ENCODE measurements around the gene ARF5.
A peak's percentile ranks its signal among the peaks of the same experiment; 100 is the strongest.
"Not testable (repeated sequence)": the region's sequence is repeated elsewhere in the genome, so short reads cannot be mapped to it uniquely, and the experiment has no call there.

The ARF5 gene

DNA sequence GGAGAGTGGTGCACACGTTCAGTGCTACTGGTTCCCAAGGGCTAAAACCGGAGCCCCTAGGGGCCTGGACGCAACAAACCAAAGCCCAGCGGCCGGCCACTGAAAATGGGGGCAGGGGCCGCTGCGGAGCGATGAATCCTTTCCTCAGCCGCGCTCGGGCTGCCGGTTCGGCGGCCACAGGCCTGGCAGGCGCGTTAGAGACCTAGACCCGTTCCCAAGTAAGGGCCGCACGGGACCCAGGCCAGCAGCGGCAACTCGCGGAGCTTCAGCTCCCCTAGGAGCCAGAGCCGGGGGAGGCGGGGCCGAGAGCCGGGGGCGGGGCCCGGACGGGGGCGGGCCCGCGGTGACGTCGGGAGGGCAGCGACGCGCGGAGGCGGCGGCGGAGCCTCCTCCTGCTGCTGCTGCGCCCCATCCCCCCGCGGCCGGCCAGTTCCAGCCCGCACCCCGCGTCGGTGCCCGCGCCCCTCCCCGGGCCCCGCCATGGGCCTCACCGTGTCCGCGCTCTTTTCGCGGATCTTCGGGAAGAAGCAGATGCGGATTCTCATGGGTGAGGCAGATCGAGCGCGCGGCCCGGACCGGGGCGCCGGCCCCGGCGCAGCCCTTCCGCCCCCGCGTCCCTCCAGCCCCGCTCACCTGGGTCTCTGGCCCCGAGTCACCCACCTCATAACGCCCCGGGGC, at the start of gene ARF5:
ARF5 (plus strand) TSS at position 393 of the 678 bp plus-strand sequence; CDS start at position 481, 88 bp downstream.
- Mint-ChIP-seq H3K4me3 (peak within 1 kb of the TSS; percentile 93), H3K27me3 (ENCODE audit: low read depth) (no peaks in the 10 kb centered on the region), H3K9me3 (no peaks in the 10 kb centered on the region), H3K36me3 (ENCODE audit: low read depth) (peaks cover 22% of the 10 kb centered on the region), H3K27ac (peak within 1 kb of the TSS; percentile 89), H3K4me1 (ENCODE audit: low read depth) (peaks cover 35% of the 10 kb centered on the region)

DNA sequence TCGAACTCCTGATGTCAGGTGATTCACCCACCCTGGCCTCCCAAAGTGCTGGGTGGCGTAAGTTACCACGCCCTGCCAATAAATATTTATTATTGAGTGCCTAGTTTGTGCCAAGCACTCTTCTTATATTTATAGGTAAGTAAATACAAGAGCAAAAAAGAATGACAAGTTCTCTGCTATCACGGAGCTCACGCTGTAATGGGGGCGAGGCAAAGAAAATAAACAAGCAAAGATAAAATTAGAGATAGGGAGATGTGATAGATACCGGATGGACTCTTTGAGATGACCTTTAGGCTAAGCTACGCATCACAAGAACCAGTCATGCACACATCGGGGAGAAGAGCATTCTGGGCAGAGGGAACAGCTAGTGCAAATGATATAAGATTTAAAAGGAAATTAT, 49.1 kb upstream of the ARF5 start:
- Mint-ChIP-seq H3K27ac (no peak overlapping the region), H3K27me3 (ENCODE audit: low read depth) (peaks cover 30% of the 10 kb centered on the region), H3K36me3 (ENCODE audit: low read depth) (no peaks in the 10 kb centered on the region), H3K4me3 (no peak overlapping the region), H3K9me3 (peaks cover 3% of the 10 kb centered on the region), H3K4me1 (ENCODE audit: low read depth) (no peaks in the 10 kb centered on the region)

DNA sequence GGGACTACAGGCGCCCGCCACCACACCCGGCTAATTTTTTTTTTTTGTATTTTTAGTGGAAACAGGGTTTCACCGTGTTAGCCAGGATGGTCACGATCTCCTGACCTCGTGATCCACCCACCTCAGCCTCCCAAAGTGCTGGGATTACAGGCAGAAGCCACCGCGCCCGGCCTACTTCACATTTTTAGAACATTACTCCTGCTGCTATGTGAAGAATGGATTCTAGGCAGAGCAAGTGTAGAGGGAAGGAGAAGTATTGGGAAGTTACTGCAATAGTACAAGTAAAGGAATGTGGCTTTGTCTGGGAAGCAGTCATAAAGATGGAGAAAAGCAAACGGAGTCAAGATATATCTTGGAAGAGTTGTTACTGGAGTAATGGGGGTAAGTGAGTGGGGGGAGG, 47.8 kb upstream of the ARF5 start:
- H3K27me3 Mint-ChIP-seq (ENCODE audit: low read depth): peaks cover 26% of the 10 kb centered on the region
- H3K36me3 Mint-ChIP-seq (ENCODE audit: low read depth); H3K9me3 Mint-ChIP-seq; H3K27ac Mint-ChIP-seq; H3K4me1 Mint-ChIP-seq (ENCODE audit: low read depth); H3K4me3 Mint-ChIP-seq: not testable (repeated sequence)

DNA sequence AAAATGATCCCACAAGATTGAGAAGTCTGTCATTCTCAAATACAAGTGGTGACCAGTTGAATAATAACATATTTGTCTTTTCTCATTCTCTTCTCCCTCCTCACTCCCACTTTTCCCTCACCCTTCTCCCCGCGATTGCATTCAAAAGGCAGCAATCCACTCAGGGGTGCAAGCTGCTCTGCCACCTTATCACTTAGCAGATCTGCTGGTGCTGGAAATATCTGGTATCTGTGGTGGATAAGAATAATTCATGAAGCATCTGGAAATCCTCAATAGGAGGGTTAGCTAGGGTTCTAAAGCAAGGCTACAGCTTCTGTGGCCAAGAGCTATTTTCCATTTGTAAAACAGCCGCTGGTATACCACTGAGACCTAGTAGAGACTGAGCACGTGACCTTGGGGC, 46.7 kb upstream of the ARF5 start:
- peaks cover 16% of the 10 kb centered on the region for H3K27me3 Mint-ChIP-seq (ENCODE audit: low read depth)

DNA sequence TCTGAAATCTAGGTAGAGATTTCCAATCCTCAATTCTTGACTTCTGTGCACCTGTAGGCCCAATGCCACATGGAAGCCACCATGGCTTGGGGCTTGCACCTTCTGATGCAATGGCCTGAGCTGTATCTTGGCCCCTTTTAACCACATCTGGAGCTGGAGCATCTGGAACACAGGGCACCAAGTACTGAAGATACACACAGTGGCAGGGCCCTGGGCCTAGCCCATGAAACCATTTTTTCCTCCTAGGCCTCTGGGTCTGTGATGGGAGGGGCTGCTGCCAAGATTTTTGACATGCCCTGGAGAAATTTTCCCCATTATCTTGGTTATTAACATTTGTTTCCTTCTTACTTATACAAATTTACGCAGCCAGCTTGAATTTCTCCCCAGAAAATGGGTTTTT, 41.9 kb upstream of the ARF5 start:
- Mint-ChIP-seq H3K4me3 (no peak overlapping the region), H3K4me1 (ENCODE audit: low read depth) (no peaks in the 10 kb centered on the region), H3K9me3 (peaks cover 3% of the 10 kb centered on the region), H3K27ac (no peak overlapping the region), H3K27me3 (ENCODE audit: low read depth) (peaks cover 14% of the 10 kb centered on the region), H3K36me3 (ENCODE audit: low read depth) (no peaks in the 10 kb centered on the region)

More for the DNA sequence above, 46.7 kb upstream of the ARF5 start:
- H3K9me3 Mint-ChIP-seq: peaks cover 4% of the 10 kb centered on the region
- no peak overlapping the region for H3K4me3 Mint-ChIP-seq
- no peak overlapping the region for H3K27ac Mint-ChIP-seq
- H3K36me3 Mint-ChIP-seq (ENCODE audit: low read depth): no peaks in the 10 kb centered on the region
- H3K4me1 Mint-ChIP-seq (ENCODE audit: low read depth): no peaks in the 10 kb centered on the region

DNA sequence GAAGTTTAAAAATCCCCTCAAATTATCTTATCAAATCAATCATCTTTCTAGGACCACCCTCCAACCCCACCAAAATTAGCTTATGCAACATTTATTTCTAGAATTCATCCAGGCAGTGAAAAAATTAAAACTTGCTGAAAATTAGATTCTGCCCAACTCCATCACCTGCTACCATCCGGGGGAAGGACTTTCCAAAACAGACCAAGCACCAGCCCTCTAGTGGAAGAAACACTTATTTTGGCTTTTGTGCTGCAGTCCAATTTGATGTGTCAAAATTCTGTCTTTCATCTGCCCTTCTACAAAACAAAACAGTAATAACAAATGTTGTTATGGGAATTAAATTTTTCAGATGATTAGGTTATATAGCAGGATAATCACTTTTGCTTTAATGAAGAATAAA, 38.0 kb upstream of the ARF5 start:
- H3K27ac Mint-ChIP-seq: no peak overlapping the region
- H3K9me3 Mint-ChIP-seq: peaks cover 3% of the 10 kb centered on the region
- H3K4me1 Mint-ChIP-seq (ENCODE audit: low read depth): no peaks in the 10 kb centered on the region
- H3K27me3 Mint-ChIP-seq (ENCODE audit: low read depth): peaks cover 11% of the 10 kb centered on the region
- no peaks in the 10 kb centered on the region for H3K36me3 Mint-ChIP-seq (ENCODE audit: low read depth)
- no peak overlapping the region for H3K4me3 Mint-ChIP-seq

DNA sequence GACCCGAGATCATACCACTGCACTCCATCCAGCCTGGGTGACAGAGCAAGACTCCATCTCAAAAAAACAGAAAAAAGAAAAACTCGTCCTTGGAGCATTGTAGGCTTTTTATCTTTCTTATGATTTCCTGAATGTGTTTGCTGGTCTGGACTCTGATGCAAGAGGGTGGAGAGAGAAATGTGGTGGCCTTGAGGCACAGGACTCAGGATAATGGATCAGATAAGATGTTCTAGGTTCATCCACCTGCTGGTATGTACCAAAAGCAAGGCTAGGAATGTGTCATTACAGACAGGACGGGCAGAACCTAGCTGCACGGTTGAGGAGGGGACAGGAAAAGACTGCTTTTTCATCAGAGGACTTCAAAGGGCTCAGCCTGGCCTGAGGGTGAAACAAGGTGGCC, 36.3 kb upstream of the ARF5 start:
- no peaks in the 10 kb centered on the region for H3K9me3 Mint-ChIP-seq
- no peak overlapping the region for H3K4me3 Mint-ChIP-seq
- peaks cover 11% of the 10 kb centered on the region for H3K27me3 Mint-ChIP-seq (ENCODE audit: low read depth)
- H3K36me3 Mint-ChIP-seq (ENCODE audit: low read depth): no peaks in the 10 kb centered on the region
- no peaks in the 10 kb centered on the region for H3K4me1 Mint-ChIP-seq (ENCODE audit: low read depth)
- H3K27ac Mint-ChIP-seq: no peak overlapping the region

DNA sequence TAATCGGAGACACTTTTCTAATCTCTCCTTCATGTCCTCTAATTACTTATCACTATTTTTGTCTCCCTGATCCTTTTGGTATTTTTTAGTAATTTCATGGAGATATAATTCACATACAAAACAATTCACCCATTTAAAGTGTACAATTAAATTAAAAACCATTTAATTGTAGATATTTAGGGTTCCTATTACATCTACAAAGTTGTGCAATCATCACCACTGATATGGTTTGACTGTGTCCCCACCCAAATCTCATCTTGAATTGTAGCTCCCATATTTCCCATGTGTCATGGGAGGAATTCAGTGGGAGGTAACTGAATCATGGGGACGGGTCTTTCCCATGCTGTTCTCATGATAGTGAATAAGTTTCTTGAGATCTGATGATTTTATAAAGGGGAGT, 31.8 kb upstream of the ARF5 start:
- H3K27ac Mint-ChIP-seq: no peak overlapping the region
- no peaks in the 10 kb centered on the region for H3K4me1 Mint-ChIP-seq (ENCODE audit: low read depth)
- H3K27me3 Mint-ChIP-seq (ENCODE audit: low read depth): no peaks in the 10 kb centered on the region
- no peak overlapping the region for H3K4me3 Mint-ChIP-seq
- H3K36me3 Mint-ChIP-seq (ENCODE audit: low read depth): no peaks in the 10 kb centered on the region
- no peaks in the 10 kb centered on the region for H3K9me3 Mint-ChIP-seq

DNA sequence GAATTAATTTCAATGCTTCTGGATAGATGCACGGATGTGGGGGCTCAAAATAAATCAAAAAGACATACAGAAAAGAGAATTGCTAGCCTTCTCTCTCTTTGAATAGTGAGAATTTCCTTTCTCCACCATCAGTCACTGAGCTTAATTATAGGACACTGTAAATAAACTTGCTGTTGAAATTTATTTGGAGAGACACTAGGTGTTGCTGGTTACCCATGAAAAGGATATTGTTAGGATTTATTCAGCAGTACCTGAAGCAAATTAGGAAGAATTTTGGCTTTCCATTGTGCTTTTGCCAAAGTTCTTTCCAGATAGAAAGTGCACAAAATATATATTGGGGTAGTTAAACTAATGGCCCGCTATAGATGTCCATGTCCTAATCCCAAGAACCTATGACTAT, 30.4 kb upstream of the ARF5 start:
- Mint-ChIP-seq H3K27me3 (ENCODE audit: low read depth) (no peaks in the 10 kb centered on the region), H3K4me3 (no peak overlapping the region), H3K4me1 (ENCODE audit: low read depth) (no peaks in the 10 kb centered on the region), H3K27ac (no peak overlapping the region), H3K9me3 (no peaks in the 10 kb centered on the region), H3K36me3 (ENCODE audit: low read depth) (no peaks in the 10 kb centered on the region)

DNA sequence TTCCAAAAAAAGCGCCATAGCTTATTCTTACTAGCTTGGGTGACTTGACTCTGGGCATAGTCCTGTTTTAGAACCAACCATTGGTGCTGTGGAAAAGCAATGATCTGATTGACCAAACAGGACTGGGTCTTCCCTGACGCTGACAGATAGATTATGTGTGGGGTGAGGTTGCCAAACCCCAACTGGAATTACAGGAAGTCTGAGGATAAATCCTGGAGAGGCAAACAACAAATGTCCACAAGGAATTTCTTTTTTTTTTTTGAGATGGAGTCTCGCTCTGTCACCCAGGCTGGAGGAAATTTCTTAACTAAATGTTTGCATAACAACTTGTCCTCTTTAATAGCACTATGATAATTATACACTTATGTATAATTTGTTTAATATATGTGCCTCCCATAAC, 22.0 kb upstream of the ARF5 start:
- no peak overlapping the region for H3K27ac Mint-ChIP-seq
- H3K36me3 Mint-ChIP-seq (ENCODE audit: low read depth): peaks cover 2% of the 10 kb centered on the region
- H3K4me3 Mint-ChIP-seq: no peak overlapping the region
- H3K27me3 Mint-ChIP-seq (ENCODE audit: low read depth): no peaks in the 10 kb centered on the region
- H3K9me3 Mint-ChIP-seq: no peaks in the 10 kb centered on the region
- H3K4me1 Mint-ChIP-seq (ENCODE audit: low read depth): no peaks in the 10 kb centered on the region

DNA sequence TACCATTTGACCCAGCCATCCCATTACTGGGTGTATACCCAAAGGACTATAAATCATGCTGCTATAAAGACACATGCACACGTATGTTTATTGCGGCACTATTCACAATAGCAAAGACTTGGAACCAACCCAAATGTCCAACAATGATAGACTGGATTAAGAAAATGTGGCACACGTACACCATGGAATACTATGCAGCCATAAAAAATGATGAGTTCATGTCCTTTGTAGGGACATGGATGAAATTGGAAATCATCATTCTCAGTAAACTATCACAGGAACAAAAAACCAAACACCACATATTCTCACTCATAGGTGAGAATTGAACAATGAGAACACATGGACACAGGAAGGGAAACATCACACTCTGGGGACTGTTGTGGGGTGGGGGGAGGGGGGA, 20.2 kb upstream of the ARF5 start:
- not testable (repeated sequence) for H3K27ac Mint-ChIP-seq; H3K27me3 Mint-ChIP-seq (ENCODE audit: low read depth); H3K4me1 Mint-ChIP-seq (ENCODE audit: low read depth); H3K4me3 Mint-ChIP-seq; H3K36me3 Mint-ChIP-seq (ENCODE audit: low read depth); H3K9me3 Mint-ChIP-seq

DNA sequence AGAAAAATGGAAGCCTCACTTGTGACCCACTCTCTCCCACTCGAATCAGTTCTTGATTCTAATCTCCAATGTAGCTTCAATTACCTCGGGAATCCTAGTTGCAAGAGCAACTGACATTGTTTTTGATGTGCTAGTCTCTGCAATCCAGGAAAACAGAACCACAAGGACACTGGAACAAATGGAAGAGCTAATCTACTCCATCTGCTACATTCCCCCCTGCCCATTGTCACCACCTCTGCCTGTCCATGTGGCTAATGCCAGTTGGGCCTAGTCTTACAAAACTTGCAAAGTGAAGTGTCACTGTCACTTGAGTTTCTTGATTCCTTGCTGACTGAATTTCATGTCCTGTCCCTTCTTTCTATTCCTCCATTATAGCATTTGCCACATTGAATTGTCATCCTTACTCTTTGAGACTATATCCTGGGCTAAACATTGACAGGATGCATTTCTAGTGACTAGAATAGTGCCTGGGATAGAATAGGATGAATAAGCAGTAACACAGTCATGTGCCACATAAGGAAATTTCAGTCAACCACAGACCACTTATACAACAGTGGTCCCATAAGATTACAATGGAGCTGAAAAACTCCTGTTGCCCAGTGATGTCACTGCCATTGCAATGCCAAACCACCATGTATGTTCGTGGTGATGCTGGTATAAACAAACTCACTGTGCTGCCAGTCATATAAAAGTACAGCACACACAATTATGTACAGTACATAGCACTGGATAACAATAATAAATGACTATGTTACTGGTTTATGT, 16.3 kb upstream of the ARF5 start:
- Mint-ChIP-seq H3K27ac (no peak overlapping the region), H3K36me3 (ENCODE audit: low read depth) (peaks cover 1% of the 10 kb centered on the region), H3K27me3 (ENCODE audit: low read depth) (no peaks in the 10 kb centered on the region), H3K4me1 (ENCODE audit: low read depth) (no peaks in the 10 kb centered on the region), H3K4me3 (no peak overlapping the region), H3K9me3 (no peaks in the 10 kb centered on the region)

DNA sequence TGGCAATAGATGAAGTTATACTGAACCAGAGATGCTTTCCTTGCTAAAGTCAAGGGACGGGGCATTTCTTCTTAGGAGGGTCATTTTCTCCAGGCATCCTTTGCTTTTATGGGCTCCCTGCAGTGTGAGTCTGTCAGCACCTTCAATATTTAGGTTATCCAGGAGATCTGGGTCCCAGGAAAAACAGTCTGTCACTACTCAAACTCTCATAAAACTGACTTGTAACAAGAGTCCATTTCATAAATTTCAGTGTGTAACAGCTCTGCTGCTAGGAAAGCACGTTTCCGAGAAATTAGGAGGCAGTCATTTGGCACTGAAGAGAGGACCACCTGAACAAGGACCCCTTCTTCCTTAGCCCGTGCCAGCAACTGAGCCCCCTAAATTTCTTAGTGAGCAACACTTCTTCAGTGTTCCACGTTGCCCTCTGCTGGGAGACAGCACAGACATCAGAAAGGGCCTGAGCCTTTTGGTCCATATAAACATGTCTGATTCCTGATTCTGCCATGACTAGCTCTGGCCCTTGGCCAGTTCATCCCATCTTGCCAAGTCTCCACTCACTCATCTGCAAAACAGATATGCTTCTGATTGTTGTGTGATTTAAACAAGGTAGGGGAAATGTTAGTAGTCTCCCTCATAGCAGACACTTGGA, 10.1 kb upstream of the ARF5 start:
- Mint-ChIP-seq H3K27ac (no peak overlapping the region), H3K4me3 (no peak overlapping the region), H3K27me3 (ENCODE audit: low read depth) (no peaks in the 10 kb centered on the region), H3K4me1 (ENCODE audit: low read depth) (peaks cover 18% of the 10 kb centered on the region), H3K36me3 (ENCODE audit: low read depth) (peaks cover 24% of the 10 kb centered on the region), H3K9me3 (no peaks in the 10 kb centered on the region)

DNA sequence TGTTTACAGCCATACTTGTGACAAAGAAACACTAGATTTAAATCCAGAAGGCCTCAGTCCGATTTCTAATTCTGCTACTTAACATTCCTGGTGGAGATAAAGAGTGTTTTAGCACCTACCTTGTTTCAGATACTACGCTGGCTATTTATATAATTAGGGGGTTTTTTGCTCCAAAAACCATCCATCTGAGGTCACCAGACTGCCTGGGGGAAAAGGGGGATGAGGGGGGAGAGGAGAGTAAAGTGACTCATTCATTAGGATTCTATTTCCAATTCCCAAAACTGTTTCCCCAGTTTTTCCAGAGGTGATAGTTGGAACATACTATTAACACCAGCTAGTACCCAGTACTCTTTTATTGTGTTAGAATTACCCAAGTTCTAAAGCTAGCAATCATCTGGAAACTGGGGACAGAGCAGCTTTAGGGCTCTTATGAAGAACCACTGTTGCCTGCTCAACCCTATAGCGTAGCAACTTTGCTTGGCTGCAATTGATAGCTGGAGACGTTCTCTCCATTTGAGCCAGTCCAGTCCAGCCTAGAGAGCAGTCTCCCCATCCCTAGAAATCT, 9.4 kb upstream of the ARF5 start:
- H3K4me1 Mint-ChIP-seq (ENCODE audit: low read depth): peaks cover 25% of the 10 kb centered on the region
- no peaks in the 10 kb centered on the region for H3K9me3 Mint-ChIP-seq
- peaks cover 24% of the 10 kb centered on the region for H3K36me3 Mint-ChIP-seq (ENCODE audit: low read depth)
- H3K27ac Mint-ChIP-seq: no peak overlapping the region
- H3K4me3 Mint-ChIP-seq: no peak overlapping the region
- no peaks in the 10 kb centered on the region for H3K27me3 Mint-ChIP-seq (ENCODE audit: low read depth)

DNA sequence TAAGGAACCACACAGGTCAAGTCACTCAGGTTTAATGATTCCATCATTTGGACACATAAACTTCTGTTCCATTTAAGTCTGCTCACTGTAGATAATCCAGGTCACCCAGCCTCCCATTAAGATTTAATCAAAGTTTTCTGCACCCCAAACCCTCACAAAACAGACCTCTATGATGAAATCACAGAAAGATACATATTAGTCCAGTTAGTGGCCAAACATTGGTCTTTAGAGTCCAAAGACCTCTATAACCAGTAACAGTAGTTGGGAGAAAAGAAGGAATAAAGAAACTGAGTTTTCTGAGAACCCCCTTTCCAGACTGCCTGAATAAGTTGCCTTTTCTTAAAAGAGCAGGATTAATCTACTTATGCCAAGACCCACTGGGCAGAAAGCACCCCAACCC, 7.6 kb upstream of the ARF5 start:
- no peaks in the 10 kb centered on the region for H3K9me3 Mint-ChIP-seq
- H3K27me3 Mint-ChIP-seq (ENCODE audit: low read depth): no peaks in the 10 kb centered on the region
- H3K27ac Mint-ChIP-seq: no peak overlapping the region
- H3K4me3 Mint-ChIP-seq: no peak overlapping the region
- H3K36me3 Mint-ChIP-seq (ENCODE audit: low read depth): peaks cover 27% of the 10 kb centered on the region
- H3K4me1 Mint-ChIP-seq (ENCODE audit: low read depth): peaks cover 37% of the 10 kb centered on the region
